Activated CD4-positive, alpha-beta T cell treated with anti-CD3 and anti-CD28 coated beads for 48 hours (primary cell): ENCODE measurements around the gene SON.
A peak's percentile ranks its signal among the peaks of the same experiment; 100 is the strongest.
"Not testable (repeated sequence)": the region's sequence is repeated elsewhere in the genome, so short reads cannot be mapped to it uniquely, and the experiment has no call there.

Experiments used
- DNase-seq: peaks from one replicate; pipeline ENCODE4 v3.0.0-alpha.2; 2020

The SON gene, protein sequence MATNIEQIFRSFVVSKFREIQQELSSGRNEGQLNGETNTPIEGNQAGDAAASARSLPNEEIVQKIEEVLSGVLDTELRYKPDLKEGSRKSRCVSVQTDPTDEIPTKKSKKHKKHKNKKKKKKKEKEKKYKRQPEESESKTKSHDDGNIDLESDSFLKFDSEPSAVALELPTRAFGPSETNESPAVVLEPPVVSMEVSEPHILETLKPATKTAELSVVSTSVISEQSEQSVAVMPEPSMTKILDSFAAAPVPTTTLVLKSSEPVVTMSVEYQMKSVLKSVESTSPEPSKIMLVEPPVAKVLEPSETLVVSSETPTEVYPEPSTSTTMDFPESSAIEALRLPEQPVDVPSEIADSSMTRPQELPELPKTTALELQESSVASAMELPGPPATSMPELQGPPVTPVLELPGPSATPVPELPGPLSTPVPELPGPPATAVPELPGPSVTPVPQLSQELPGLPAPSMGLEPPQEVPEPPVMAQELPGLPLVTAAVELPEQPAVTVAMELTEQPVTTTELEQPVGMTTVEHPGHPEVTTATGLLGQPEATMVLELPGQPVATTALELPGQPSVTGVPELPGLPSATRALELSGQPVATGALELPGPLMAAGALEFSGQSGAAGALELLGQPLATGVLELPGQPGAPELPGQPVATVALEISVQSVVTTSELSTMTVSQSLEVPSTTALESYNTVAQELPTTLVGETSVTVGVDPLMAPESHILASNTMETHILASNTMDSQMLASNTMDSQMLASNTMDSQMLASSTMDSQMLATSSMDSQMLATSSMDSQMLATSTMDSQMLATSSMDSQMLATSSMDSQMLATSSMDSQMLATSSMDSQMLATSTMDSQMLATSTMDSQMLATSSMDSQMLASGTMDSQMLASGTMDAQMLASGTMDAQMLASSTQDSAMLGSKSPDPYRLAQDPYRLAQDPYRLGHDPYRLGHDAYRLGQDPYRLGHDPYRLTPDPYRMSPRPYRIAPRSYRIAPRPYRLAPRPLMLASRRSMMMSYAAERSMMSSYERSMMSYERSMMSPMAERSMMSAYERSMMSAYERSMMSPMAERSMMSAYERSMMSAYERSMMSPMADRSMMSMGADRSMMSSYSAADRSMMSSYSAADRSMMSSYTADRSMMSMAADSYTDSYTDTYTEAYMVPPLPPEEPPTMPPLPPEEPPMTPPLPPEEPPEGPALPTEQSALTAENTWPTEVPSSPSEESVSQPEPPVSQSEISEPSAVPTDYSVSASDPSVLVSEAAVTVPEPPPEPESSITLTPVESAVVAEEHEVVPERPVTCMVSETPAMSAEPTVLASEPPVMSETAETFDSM (N-terminal part only)

GRCh38 chr21:33542640-33543504 is at the start of gene SON:
Gene SON (plus strand): TSS chr21:33543038. CDS start chr21:33543093, 55 bp downstream.
- DNase-seq, result peak; percentile 99

DNA sequence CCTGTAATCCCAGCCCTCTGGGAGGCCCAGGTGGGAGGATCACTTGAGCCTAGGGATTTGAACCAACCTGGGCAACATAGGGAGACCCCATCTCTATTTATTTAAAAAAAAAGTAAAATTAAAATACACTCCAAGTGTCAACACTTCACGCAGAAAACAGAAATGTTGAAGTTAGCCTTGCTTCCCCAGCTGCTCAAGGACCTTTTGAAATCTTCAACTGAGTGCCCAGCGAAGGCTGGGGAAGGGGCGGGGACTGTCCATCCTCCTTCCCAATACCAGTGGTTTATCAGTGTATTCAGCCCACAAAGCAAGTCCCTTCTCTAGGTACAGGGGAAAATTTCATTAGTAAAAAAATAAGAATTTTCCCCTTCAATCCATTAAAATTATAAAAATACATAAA is 49.1 kb upstream of the SON start:
- DNase-seq, result no peak

- DNase-seq, result no peak
These were observed 47.1 kb upstream of the SON start for GRCh38 chr21:33495743-33496142.

GRCh38 chr21:33496345-33496744 is 46.5 kb upstream of the SON start:
- DNase-seq, result no peak

DNA sequence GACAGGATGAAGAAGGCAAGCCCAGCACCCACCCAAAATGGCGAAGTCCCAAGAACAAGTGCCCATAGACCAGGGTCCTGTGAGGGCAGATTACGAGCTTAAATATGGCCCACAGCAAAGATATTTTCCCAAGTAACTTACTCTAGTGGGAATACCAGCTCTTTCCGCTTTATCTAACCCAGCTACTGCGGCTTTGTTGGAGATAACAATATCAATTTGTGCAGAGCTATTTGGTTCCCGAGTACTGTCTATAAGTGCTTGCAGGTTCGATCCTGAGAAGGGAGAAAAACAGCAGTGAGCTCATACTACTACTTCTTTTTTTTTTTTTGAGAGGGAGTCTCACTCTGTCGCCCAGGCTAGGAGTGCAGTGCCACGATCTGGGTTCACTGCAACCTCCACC is 37.0 kb upstream of the SON start:
- no peak for DNase-seq

GRCh38 chr21:33507003-33507402 is 35.8 kb upstream of the SON start:
- DNase-seq, result not testable (repeated sequence)

DNA sequence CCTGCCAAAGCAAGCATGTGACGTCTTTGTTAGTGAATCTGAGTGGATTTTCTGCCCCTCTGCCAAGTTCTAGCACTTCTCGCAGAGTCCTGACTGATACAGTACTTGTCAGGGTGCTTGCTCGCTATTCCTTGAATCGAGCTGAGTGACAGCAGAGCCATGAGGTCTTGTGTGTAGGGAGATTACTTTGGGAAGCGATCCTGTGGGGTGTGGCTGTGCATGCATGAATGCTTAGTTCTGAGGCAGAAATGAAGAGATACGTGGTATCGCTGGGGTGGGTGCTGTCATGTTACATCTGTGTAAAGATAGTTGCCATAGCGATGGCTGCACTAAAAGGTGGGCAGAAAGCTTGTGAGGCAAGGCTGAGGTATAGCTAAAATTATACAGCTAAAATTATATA is 32.0 kb upstream of the SON start:
- DNase-seq, result no peak

DNA sequence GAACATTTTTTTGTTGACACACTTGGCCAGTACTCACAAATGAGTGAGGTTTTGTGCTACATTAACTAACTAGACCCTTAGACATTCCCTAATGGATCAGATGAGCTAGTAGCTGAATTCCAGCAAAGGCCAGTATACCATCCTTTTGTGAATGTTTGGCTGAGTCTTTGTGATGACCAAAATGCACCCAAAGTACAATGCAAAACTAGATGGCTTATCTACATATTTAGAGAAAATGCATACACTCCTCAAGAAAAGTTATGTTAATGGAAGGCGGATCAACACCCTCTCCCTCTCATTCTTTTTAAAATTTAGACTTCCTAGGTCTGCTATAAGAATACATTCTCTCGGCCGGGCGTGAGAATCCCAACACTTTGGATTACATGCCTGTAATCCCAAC is 31.2 kb upstream of the SON start:
- DNase-seq, result no peak

DNA sequence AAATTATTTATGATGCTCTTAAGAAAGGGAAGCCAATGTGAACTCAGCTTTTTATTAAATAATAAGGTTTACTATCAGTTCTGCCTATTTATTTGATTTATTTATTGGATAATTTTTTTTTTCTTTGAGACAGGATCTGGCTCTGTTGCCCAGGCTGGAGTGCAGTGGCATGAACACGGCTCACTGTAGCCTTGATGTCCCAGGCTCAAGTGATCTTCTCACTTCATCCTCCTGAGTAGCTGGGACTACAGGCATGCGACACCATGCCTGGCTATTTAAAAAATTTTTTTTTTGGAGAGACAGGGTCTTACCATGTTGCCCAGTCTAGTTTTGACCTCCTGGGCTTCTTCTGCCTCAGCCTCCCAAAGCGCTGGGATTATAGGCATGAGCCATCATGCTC is 30.4 kb upstream of the SON start:
- DNase-seq, result no peak

DNA sequence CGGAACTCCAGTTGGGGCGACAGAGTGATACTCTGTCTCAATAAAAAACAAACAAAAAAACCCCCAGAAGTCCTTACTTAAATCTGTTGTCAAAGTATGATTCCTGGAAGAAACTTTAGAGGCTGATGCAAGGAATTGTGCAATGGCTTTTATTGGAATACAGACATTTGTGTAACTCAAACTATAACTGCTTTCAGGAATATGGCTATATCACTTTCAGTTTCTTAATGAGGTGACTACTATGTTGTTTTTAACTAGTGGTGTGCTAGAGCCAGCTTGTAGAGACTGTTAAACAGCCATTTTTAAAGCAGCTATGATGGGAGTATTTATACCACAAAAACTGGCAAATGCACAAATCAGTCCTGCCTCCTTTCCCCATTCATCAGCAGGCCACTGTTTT is 28.6 kb upstream of the SON start:
- no peak for DNase-seq

DNA sequence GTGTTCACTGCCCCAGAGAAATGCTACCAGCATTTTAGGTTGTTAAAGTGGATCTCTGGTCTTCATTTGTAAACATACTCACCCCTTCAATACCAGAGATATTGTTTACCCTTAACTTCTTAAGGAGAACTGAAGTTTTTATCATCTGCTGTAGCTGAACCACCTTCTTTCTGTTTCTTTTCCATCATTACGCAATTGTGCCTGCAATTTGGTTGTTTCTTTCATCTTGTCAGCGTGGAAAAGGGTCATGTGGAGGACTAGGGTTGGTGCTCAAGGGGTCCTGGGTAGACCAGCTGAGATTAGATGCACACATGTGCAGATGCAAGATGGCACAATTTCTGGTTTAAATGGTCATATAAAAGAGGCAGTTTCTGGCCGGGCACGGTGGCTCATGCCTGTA is 23.9 kb upstream of the SON start:
- DNase-seq, result no peak

GRCh38 chr21:33522297-33522952 is 20.4 kb upstream of the SON start:
- DNase-seq, result no peak

DNA sequence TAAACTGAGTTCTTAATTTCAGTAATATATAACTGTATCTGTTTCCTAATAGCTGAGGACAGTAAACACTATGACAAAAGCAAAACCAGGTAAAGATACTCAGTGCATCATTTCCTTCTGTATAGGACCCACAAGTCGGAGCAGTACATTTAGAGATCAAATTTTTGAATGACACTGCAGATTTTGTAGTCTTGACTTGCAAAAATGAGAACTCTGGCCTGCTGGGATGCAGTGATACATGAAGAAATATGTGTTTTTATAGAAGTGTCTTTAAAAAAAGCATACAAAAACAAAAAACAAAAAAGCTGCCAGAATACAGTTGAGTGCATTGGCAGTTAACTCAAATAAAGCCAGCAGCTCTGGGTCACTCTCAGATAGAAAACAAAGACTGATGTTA is 19.9 kb upstream of the SON start:
- no peak for DNase-seq

- DNase-seq, result no peak
These were observed 11.8 kb upstream of the SON start for GRCh38 chr21:33531007-33531406.

GRCh38 chr21:33537212-33537611 is 5.6 kb upstream of the SON start:
- DNase-seq, result no peak

GRCh38 chr21:33539616-33540015 is 3.2 kb upstream of the SON start:
- DNase-seq, result no peak

DNA sequence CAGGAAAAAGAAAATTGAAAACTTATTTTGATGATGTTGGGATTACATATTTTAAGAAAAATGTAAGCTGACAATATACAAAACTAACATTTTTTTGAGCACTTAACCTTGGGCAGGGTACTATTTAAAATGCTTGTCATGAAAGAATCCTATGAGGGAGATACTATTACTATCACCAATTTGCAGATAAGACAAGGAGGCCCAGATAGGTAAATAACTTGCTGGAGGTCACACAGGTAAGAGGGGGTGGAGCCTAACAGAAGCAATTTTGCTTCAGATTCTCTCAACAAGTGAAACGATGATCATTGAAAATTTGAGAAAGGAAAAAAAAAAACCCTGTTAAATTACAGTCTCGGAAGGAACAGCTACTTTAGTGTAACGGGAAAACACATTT is 2.1 kb upstream of the SON start:
- DNase-seq, result no peak

DNA sequence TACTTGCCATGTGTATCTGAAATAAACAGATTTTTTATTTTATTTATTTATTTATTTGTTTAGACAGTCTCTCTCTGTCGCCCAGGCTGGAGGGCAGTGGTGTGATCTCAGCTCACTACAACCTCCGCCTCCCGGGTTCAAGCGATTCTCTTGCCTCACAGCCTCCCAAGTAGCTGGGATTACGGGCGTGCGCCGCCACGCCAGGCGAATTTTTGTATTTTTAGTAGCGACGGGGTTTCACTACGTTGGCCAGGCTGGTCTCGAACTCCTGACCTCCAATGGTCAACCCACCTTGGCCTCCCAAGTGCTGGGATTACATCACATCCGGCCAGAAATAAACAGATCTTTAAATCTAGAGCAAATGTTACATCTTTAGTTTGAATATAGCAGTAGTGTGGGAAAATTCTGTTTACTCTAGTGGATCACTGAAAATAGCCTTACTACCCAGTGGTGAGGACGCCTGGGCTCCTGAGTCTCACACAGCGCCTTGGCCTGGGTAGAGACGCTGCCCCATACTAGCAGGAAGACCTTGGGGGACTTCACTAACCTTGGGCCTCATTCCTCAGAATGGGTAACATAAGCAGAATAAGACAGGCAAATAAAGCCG is 1.6 kb upstream of the SON start:
- DNase-seq, result peak; percentile 37

DNA sequence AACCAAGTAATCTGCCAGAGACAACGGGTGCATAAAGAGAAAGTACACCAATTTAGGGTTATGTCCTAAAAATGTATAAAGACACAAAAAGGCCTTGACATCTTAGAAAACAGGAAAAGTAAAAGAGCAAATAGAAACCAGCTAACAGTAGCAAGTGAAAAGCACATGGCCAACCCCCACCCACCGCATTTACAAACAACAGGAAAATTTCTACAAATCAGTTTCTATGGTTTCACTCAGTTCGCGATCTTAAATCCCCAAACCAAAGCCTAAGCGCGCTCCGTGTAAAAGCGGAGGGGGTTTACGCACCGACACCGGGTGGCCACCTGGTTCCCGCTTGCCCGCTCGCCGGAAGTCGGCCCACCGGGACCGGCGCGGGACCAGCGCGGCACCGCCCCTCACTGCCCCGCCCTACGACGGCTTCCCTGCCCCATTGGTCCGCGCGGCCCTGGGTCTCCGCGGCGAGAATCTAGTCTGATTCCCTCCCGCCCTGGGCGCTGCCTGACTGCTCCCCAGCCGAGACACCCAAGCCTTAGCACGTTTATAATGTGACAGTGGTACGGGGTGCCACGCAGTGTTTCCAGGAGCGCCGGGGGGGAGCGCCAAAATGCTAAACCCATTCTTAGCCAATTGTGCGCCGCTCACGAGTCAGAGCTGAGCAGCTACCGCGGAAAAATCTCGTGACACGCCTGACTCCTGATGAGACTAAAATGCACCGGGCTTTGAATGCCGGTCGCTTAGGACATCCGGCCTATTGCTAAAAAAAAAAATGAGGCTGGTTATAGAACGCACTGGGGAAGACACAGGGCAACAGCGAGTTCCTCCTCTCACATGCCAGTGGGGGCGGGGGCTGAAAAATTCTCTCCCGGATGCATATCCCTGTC is 840 bp upstream of the SON start, which contains the start of gene GART:
Gene GART (minus strand): TSS at position 362 of the 884 bp plus-strand sequence. CDS start 2,802 bp downstream, outside the sequence.
- DNase-seq, result peak; percentile 90
